Pancreas (tissue), 10 donors: ENCODE measurements around the gene MYO1H. TPM values are rescaled to one million over a fixed set of nuclear protein-coding genes. Genes with fewer than 3 reads are reported as not detected.

ENCODE experiments used
- ATAC-seq, 4 donors: fragments of 200-7000 bp; cut with Tn5 transposase; one replicate each; pipeline versions ENCODE4 v1.8.0 to v1.9.1; 2020; ENCODE audit warnings: mild to moderate bottlenecking in 4 of 4, moderate library complexity in 4 of 4
- DNase-seq, 6 donors: peaks; one replicate each; pipeline ENCODE4 v3.0.0-alpha.2; 2020
- FAIRE-seq: peaks from 2 replicates; lab custom pipeline; 2012; peaks lifted over from hg19 to GRCh38; lab: Jason Lieb, UNC
- H3K27ac ChIP-seq, 4 donors: fragments of 200-600 bp; sonication (generic); 1 replicate in 3 of 4; 2 replicates in 1 of 4; pipeline versions ENCODE4 v1.5.0 to v1.8.0; 2020
- H3K27me3 ChIP-seq, 4 donors: fragments of 200-600 bp; one replicate each; pipeline ENCODE4 v1.8.0; 2021
- H3K36me3 ChIP-seq, 3 donors: fragments of 200-600 bp; sonication (generic) in 1 of 3; one replicate each; pipeline versions ENCODE4 v1.5.0 to v1.8.0; 2020 to 2021
- H3K4me1 ChIP-seq, 3 donors: fragments of 200-600 bp; one replicate each; pipeline ENCODE4 v1.8.0; 2021
- H3K4me3 ChIP-seq, 4 donors: fragments of 200-600 bp; sonication (generic) in 2 of 4; one replicate each; pipeline versions ENCODE4 v1.5.0 to v1.8.0; 2020 to 2021
- H3K9me3 ChIP-seq, 4 donors: fragments of 200-600 bp; one replicate each; pipeline ENCODE4 v1.8.0; 2021
- CTCF ChIP-seq, 4 donors: fragments of 200-600 bp; sonication (generic) in 3 of 4; IDR thresholded peaks; one replicate each; pipeline versions ENCODE4 v1.5.0 to v1.8.0; 2021; ENCODE audit warnings: antibody characterized with exemption in 4 of 4
- WGBS, 2 donors: extraction: QIAGEN DNeasy Blood & Tissue Kit; methylation state at CpG; one replicate each; pipeline ENCODE4 v1.1.7; 2013; 5-methylcytosine and 5-hydroxymethylcytosine counted together
- intact Hi-C, 3 donors: fragments of 100-400 bp; cut with DNase I; formaldehyde crosslinking; loops; one replicate each; pipeline versions ENCODE4 v1.11.1 to v1.14.2; 2022
- polyA plus RNA-seq, 2 donors: library from polyadenylated mRNA; stranded (reverse); fragments of 200-250 nt; gene quantifications; one replicate each; pipeline ENCODE4 v1.2.3, GENCODE V29; 2013
- total RNA-seq, 6 donors: library from RNA; stranded (reverse); fragmentation: NEBNext Ultra II Directional in 4 of 6; extraction: Animal tissue kit (Norgen Biotek cat#: 25700) in 4 of 6; gene quantifications; one replicate each; pipeline versions ENCODE4 v1.2.1 to v1.2.4, GENCODE V29; 2021 to 2023
- donor health status: healthy with polysubstance abuse.
- donor health status: DM: no; HTN: no; CAD: no; lungs with moderate emphysema.
- donor health status: DM: no; HTN: no; CAD: no.
- donor health status: control.
- donor health status: control.
- donor health status: Bipolar disorder and iron deficiency.
- donor health status: DM: yes; HTN: yes; CAD: no.
- donor health status: DM: no; HTN: no; CAD: no.
- donor health status: DM: no; HTN: no; CAD: no.
- donor health status: DM: yes; HTN: yes; CAD: no.

MYO1H gene
- total and polyA plus RNA-seq, 8 donors = 0.07 TPM; not detected in 7

- H3K36me3 ChIP-seq = peaks cover 12 to 81% (median 48%) of the 10 kb centered on the region in 3 donors
- H3K27me3 ChIP-seq = no peaks in the 10 kb centered on the region
Measured at GRCh38 chr12:109488051-109488665, 140.5 kb downstream of the MYO1H start.

GRCh38 chr12:109489016-109489954 is 141.6 kb downstream of the MYO1H start:
- ATAC-seq = no peak
- Histone ChIP-seq H3K4me3 (no peak overlapping the region), H3K4me1 (no peaks in the 10 kb centered on the region), H3K27ac (no peak overlapping the region), H3K36me3 (peaks cover 12 to 77% (median 43%) of the 10 kb centered on the region in 3 donors), H3K9me3 (no peaks in the 10 kb centered on the region), H3K27me3 (no peaks in the 10 kb centered on the region)
- intact Hi-C loops = no loop called here
- no peak for TF ChIP-seq CTCF (IDR thresholded peaks at IDR 0.05)
- 92 to 95% methylated on average over 14 of the region's 14 CpGs for WGBS, 2 donors
- DNase-seq = no peak
- FAIRE-seq = no peak

More at GRCh38 chr12:109488051-109488665, 140.5 kb downstream of the MYO1H start:
- ATAC-seq (no peak), DNase-seq (no peak), FAIRE-seq (no peak)
- Histone ChIP-seq H3K27ac (no peak overlapping the region), H3K9me3 (no peaks in the 10 kb centered on the region), H3K4me3 (no peak overlapping the region), H3K4me1 (no peaks in the 10 kb centered on the region)
- intact Hi-C loops = no loop called here
- no peak for TF ChIP-seq CTCF (IDR thresholded peaks at IDR 0.05)
- WGBS, 2 donors = 86 to 91% methylated on average over 7 of the region's 7 CpGs

DNA sequence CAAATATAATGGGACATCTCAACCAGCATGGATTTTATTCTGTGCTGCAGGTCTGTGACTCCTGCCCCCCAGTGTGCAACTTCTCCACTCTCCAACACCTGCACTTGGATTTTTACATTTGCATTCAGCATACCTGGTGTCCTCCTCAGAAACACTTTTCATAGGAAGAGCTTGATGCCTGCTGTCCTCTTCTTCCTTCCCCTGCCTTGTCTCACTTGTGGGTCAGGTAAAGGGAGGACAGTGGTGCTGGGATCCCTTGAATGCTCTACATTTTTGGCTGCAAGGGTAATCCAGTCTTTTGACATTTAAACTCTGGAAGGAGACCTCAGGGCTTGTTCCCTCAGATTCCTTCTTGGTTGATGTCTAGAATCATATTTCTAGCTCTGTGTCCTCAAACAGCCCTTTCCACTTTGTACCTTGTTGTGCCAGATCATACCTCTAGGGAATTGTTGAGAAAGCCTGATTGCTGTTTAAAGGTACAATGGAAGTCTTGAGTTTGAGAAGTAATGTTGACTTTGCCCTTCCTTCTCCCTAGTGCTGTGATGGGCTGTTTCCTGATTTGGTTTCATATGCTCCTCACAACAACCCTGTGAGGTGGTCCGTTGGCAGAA is 142.4 kb downstream of the MYO1H start:
- FAIRE-seq (no peak), DNase-seq (no peak), ATAC-seq (no peak)
- Histone ChIP-seq H3K4me1 (no peaks in the 10 kb centered on the region), H3K4me3 (no peak overlapping the region), H3K27ac (no peak overlapping the region), H3K27me3 (no peaks in the 10 kb centered on the region), H3K9me3 (no peaks in the 10 kb centered on the region), H3K36me3 (peaks cover 12 to 77% (median 38%) of the 10 kb centered on the region in 3 donors)
- 86 to 90% methylated on average over 1 of the region's 1 CpG for WGBS, 2 donors
- no peak for TF ChIP-seq CTCF (IDR thresholded peaks at IDR 0.05)
- intact Hi-C loops = no loop called here

DNA sequence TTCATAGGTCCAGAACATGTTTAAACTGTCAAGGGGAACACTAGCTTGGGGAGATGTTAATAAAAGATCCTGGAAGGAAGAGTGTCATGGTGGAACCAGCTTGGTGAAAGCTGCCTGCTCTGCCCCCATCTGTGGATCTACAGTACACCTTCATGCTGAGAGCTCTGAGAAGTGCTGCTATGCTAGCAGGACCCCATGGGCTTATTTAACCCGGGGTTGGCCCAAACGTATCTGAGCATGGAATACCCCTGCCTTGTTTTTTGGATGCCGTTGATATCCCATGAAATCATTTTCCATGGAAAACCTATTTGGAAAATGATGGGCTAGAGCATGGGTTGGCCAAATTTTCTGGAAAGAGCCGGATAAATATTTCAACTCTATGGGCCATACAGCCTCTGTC is 144.0 kb downstream of the MYO1H start:
- ATAC-seq (no peak), DNase-seq (no peak), FAIRE-seq (no peak)
- H3K27me3 ChIP-seq = no peaks in the 10 kb centered on the region
- no peak for TF ChIP-seq CTCF (IDR thresholded peaks at IDR 0.05)
- no peaks in the 10 kb centered on the region for H3K4me1 ChIP-seq
- intact Hi-C loops = no loop called here
- no peak overlapping the region for H3K4me3 ChIP-seq
- WGBS, 2 donors = 93 to 100% methylated on average over 4 of the region's 4 CpGs
- peaks cover 12 to 67% (median 25%) of the 10 kb centered on the region in 3 donors for H3K36me3 ChIP-seq
- no peak overlapping the region for H3K27ac ChIP-seq
- H3K9me3 ChIP-seq = no peaks in the 10 kb centered on the region
